ENCODE measurements around the gene NLGN2. TPM values are rescaled to one million over a fixed set of nuclear protein-coding genes. Genes with fewer than 3 reads are reported as not detected.

The NLGN2 gene
- total RNA-seq, 2 experiments from 2014 or later = 2.0 to 3.5 TPM

DNA sequence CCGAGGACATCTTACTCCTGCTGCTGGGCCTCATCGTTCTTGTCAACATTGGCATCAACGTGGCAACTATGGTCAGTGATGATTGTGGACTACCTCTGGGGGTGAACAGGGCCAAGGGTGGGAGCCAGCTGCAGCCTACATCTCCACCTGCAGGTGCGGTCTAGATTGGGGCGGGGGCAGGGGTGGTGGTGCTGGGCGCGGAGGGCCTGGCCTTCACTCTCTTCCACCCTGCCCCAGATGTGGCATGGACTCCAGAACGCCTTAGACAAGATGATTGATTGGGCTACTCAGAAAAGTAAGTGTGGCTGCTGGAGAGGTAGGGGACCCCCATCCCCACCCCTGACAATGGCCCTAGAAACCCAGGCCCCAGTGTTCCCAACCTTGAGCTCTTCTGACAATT is 18.1 kb downstream of the NLGN2 start:
- H3K9me3 Mint-ChIP-seq (ENCODE audit: low read depth) = no peaks in the 10 kb centered on the region
- DNase-seq = no peak
- H3K4me1 Mint-ChIP-seq = no peaks in the 10 kb centered on the region
- H3K4me3 Mint-ChIP-seq = no peak overlapping the region
- CTCF ChIA-PET = interaction anchor here (1.1 kb wide), 1 partner anchor 13 kb away, joined by 4 read pairs; no protein-coding TSS in a partner anchor
- H3K27me3 Mint-ChIP-seq = no peaks in the 10 kb centered on the region
- H3K36me3 Mint-ChIP-seq = no peaks in the 10 kb centered on the region
- no peak for ATAC-seq
- H3K27ac Mint-ChIP-seq = no peak overlapping the region

DNA sequence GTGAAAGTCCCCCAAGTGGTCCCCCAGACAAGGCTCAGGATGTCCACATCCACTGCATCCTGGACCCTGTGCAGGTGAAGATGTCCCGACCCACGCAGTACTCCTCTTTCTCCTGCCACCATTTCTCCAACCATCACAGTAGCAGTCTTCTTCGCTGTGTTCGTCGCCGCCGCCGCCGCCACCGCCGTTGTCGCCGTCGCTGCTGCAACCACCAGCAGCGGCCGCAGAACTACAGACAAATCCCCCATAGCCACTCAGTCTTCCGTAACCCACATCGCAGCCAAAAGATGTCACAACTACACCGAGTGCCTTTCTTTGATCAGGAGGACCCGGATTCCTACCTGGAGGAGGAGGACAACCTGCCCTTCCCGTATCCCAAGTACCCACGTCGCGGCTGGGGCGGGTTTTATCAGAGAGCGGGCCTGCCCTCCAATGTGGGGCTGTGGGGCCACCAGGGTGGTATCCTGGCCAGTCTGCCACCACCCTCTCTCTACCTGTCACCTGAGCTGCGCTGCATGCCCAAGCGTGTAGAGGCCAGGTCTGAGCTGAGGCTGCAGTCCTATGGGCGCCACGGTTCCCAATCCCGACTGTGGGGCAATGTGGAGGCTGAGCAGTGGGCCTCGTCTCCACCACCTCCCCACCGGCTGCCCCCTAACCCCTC is 18.7 kb downstream of the NLGN2 start:
- no peak overlapping the region for H3K27ac Mint-ChIP-seq
- DNase-seq (no peak), ATAC-seq (no peak)
- H3K4me3 Mint-ChIP-seq = no peak overlapping the region
- no peaks in the 10 kb centered on the region for H3K36me3 Mint-ChIP-seq
- no peaks in the 10 kb centered on the region for H3K27me3 Mint-ChIP-seq
- H3K9me3 Mint-ChIP-seq (ENCODE audit: low read depth) = no peaks in the 10 kb centered on the region
- CTCF ChIA-PET = interaction anchor here (1.1 kb wide), 1 partner anchor 13 kb away, joined by 4 read pairs; no protein-coding TSS in a partner anchor
- no peaks in the 10 kb centered on the region for H3K4me1 Mint-ChIP-seq

DNA sequence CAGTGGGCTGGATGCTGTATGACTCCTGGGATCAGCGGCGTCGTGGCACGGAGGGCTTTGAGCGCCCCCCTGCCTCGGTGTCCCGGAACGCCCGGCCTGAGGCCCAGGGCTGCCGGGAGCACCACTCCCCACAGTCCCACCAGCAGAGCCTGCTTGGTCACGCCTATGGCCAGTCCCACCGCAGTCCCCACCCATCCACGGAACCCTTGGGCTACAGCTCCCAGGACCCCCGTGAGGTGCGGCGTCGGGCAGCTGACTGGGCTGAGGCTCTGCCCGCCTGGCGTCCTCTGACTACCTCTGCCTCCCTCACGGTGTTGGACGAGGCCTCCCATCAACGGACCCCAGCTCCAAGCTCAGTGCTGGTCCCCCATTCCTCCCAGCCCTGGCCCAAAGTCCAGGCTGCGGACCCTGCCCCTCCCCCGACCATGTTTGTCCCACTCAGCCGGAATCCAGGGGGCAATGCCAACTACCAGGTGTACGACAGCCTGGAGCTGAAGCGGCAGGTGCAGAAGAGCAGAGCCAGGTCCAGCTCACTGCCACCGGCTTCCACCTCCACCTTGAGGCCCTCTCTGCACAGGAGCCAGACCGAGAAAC is 19.3 kb downstream of the NLGN2 start:
- DNase-seq (no peak), ATAC-seq (no peak)
- H3K4me3 Mint-ChIP-seq = no peak overlapping the region
- H3K9me3 Mint-ChIP-seq (ENCODE audit: low read depth) = no peaks in the 10 kb centered on the region
- no peaks in the 10 kb centered on the region for H3K36me3 Mint-ChIP-seq
- no peak overlapping the region for H3K27ac Mint-ChIP-seq
- H3K4me1 Mint-ChIP-seq = no peaks in the 10 kb centered on the region
- no peaks in the 10 kb centered on the region for H3K27me3 Mint-ChIP-seq
- CTCF ChIA-PET = interaction anchor here (0.9 kb wide), 1 partner anchor 9 kb away, joined by 3 read pairs; no protein-coding TSS in a partner anchor

DNA sequence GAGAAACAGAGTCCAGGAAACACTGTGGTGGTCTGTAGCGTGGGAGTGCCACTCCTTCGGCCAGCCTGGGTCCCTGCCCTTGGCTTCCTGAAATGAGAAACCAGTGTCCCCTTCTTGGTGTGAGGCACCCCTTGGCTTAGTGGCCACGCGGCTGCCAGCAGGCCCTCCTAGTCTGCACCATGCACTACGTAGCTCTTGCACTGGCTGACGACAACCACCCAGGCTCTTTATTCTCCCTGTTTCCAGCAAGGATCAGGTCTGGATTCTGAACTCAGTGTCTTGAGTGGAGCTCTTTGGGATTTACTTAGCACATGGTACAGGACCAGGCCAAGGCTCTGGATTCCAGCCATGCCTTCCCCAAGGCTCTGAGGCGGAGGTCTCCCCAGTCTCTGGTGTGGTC is 19.9 kb downstream of the NLGN2 start:
- Mint-ChIP-seq H3K9me3 (ENCODE audit: low read depth) (no peaks in the 10 kb centered on the region), H3K27ac (no peak overlapping the region), H3K27me3 (no peaks in the 10 kb centered on the region), H3K36me3 (no peaks in the 10 kb centered on the region), H3K4me1 (no peaks in the 10 kb centered on the region), H3K4me3 (no peak overlapping the region)
- ATAC-seq (no peak), DNase-seq (no peak)
- CTCF ChIA-PET = interaction anchor here (0.9 kb wide), 1 partner anchor 9 kb away, joined by 3 read pairs; no protein-coding TSS in a partner anchor

DNA sequence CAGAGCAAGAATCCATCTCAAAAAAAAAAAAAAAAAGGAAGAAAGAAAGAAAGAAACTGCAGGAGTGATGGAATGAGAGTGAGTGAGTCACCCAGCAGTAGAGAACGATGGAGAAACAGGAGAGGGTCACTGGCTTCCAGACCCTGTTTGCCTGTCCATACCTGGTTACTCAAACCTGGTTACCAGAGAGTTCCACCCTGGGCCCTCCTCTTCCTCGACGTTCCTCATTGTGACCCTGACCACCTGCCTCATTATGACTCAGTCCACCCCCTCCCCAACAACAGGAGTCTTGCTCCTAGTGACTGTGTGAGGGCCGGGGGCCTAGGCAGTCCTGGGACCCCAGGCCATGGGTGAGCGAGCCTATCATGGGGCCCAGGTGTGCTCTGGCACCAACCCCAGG is 20.9 kb downstream of the NLGN2 start, which contains the start of gene SPEM3:
TSS of gene SPEM3 (plus strand) at position 301 of the 400 bp plus-strand sequence. CDS start at position 347, 46 bp downstream.
- no peaks in the 10 kb centered on the region for H3K36me3 Mint-ChIP-seq
- no peaks in the 10 kb centered on the region for H3K4me1 Mint-ChIP-seq
- DNase-seq = no peak
- H3K27me3 Mint-ChIP-seq = no peaks in the 10 kb centered on the region
- CTCF ChIA-PET = no interaction called here
- no peaks in the 10 kb centered on the region for H3K9me3 Mint-ChIP-seq (ENCODE audit: low read depth)
- no peak for ATAC-seq
- no peak within 1 kb of the TSS for H3K4me3 Mint-ChIP-seq
- H3K27ac Mint-ChIP-seq = no peak within 1 kb of the TSS

DNA sequence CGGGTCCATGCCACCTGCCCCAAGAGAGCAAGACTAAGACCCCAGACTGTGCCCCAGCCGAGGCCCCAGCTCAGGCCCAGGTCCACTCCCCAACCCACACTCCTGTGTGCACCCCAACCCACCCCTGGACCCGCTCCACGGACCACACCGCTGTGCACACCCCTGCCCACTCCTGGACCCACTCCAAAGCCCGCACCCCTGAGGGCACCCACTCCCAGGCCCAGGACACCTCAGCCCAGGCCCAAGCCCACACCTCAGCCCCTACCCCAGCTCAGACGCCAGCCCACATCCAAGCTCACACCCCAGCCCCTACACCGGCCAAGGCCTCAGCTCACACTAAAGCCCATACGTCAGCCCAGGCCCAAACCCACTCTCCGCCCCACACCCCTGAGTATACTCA is 22.1 kb downstream of the NLGN2 start:
- H3K36me3 Mint-ChIP-seq = no peaks in the 10 kb centered on the region
- no peaks in the 10 kb centered on the region for H3K9me3 Mint-ChIP-seq (ENCODE audit: low read depth)
- H3K4me1 Mint-ChIP-seq = no peaks in the 10 kb centered on the region
- ATAC-seq = no peak
- H3K27ac Mint-ChIP-seq = no peak overlapping the region
- no peak overlapping the region for H3K4me3 Mint-ChIP-seq
- no peak for DNase-seq
- H3K27me3 Mint-ChIP-seq = no peaks in the 10 kb centered on the region
- CTCF ChIA-PET = no interaction called here

DNA sequence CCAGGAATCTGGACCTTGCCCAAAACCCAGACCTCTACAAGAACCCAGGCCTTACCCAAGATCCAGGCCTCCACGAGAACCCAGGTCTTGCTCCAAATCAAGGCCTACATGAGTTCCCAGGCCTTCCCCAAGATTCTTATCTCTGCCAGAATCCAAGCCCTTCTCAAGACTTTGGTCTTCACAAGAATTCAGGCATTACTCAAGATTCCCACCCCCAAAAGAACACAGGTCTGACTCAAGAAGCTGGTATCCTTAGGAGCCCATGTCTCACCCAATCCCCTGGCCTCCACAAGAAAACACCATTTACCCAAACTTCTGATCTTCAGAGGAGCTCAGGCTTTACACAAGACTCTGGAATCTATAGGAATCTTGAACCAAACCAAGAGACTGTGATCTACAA is 23.6 kb downstream of the NLGN2 start:
- ATAC-seq (no peak), DNase-seq (no peak)
- no peaks in the 10 kb centered on the region for H3K27me3 Mint-ChIP-seq
- H3K27ac Mint-ChIP-seq = no peak overlapping the region
- no peaks in the 10 kb centered on the region for H3K36me3 Mint-ChIP-seq
- H3K4me3 Mint-ChIP-seq = no peak overlapping the region
- no peaks in the 10 kb centered on the region for H3K9me3 Mint-ChIP-seq (ENCODE audit: low read depth)
- CTCF ChIA-PET = interaction anchor here (0.6 kb wide), 1 partner anchor 227 kb away, joined by 3 read pairs; no protein-coding TSS in a partner anchor
- peaks cover 11% of the 10 kb centered on the region for H3K4me1 Mint-ChIP-seq

DNA sequence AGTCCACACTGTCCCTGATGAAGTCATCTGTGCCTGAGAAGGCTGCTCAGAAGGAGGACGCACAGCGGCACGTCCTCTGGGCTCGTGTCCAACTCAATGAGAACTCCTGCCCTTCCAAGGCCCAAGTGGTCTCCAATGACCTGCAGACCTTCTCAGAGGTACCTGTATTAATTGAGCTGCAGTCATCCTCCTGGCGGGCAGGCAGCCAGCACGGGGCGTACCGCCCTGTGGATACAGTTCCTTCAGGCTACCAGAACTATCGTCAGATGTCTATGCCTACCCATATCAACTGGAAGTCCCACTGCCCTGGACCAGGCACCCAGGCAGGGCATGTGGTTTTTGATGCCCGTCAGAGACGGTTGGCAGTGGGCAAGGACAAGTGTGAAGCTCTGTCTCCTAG is 24.7 kb downstream of the NLGN2 start:
- Mint-ChIP-seq H3K27ac (no peak overlapping the region), H3K9me3 (ENCODE audit: low read depth) (no peaks in the 10 kb centered on the region), H3K4me1 (peaks cover 20% of the 10 kb centered on the region), H3K27me3 (no peaks in the 10 kb centered on the region), H3K36me3 (no peaks in the 10 kb centered on the region), H3K4me3 (no peak overlapping the region)
- ATAC-seq (no peak), DNase-seq (no peak)
- CTCF ChIA-PET = interaction anchor here (1.0 kb wide), 1 partner anchor 28 kb away, joined by 3 read pairs; the partner anchor contains the start of gene TMEM256

DNA sequence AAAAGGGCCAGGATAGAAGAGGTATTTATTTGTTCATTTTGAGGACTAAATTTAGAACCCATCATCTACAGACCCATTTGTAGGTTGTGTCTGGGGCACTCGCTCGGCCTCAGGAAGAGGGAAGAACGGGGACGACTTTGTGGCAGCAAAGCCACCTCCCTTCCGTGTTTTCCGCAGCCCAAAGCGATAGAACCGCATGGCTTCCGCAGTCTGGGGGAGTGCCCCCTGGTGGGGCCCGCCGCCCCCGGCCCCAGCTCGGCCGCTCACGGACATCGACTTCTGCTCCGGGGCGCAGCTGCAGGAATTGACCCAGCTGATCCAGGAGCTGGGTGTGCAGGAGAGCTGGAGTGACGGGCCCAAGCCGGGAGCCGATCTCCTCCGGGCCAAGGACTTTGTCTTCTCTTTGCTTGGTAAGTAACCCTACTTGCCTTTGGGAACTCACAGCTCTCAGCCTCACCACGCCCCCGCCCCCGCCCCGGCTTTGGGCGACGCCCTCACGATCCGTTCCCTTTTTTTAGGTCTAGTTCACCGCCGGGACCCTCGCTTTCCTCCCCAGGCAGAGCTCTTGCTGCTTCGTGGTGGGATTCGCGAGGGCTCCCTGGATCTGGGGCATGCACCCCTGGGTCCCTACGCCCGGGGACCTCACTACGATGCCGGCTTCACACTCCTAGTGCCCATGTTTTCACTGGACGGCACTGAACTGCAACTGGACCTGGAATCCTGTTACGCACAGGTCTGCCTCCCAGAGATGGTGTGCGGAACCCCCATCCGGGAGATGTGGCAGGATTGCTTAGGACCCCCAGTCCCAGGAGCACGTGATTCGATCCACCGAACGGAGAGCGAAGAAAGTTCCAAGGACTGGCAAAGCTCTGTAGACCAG is 28.3 kb downstream of the NLGN2 start:
- H3K27ac Mint-ChIP-seq = peak overlapping the region; percentile 97
- CTCF ChIA-PET = interaction anchor here (0.9 to 5.3 kb wide), 43 partner anchors 9 to 409 kb away, joined by 3 to 88 read pairs (median 6); partner anchors contain the start of genes ACAP1, CHRNB1, NEURL4 and NLGN2
- peak; percentile 38 for ATAC-seq
- H3K4me3 Mint-ChIP-seq = peak overlapping the region; percentile 86
- H3K4me1 Mint-ChIP-seq = peaks cover 48% of the 10 kb centered on the region
- H3K27me3 Mint-ChIP-seq = peaks cover 18% of the 10 kb centered on the region
- no peaks in the 10 kb centered on the region for H3K9me3 Mint-ChIP-seq (ENCODE audit: low read depth)
- peaks cover 11% of the 10 kb centered on the region for H3K36me3 Mint-ChIP-seq
- DNase-seq = peak; percentile 79

DNA sequence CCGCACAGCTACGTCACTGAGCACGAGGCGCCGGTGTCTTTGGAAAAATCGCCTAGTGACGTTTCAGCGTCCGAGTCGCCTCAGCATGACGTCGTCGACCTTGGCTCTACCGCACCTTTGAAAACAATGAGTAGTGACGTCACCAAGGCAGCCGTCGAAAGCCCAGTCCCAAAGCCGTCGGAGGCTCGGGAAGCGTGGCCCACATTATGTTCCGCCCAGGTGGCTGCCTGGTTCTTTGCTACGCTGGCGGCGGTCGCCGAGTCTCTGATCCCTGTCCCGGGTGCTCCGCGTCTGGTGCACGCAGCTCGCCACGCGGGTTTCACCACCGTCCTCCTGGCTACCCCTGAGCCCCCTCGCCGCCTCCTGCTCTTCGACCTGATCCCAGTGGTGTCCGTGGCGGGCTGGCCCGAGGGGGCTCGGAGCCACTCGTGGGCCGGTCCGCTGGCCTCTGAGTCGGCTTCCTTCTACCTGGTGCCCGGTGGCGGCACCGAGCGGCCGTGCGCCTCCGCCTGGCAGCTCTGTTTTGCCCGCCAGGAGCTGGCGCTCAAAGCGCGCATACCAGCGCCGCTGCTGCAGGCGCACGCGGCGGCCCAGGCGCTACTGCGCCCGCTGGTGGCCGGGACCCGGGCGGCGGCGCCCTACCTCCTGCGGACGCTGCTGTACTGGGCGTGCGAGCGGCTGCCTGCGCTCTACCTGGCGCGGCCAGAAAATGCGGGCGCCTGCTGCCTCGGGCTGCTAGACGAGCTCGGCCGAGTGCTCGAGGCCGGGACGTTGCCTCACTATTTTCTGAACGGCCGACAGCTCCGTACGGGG is 29.1 kb downstream of the NLGN2 start:
- DNase-seq (peak; percentile 87), ATAC-seq (peak; percentile 71)
- CTCF ChIA-PET = interaction anchor here (0.8 to 5.3 kb wide), 53 partner anchors 9 to 408 kb away, joined by 3 to 88 read pairs (median 5); partner anchors contain the start of genes ACAP1, CHRNB1, FXR2 and NEURL4
- Mint-ChIP-seq H3K27me3 (peaks cover 21% of the 10 kb centered on the region), H3K4me1 (peaks cover 48% of the 10 kb centered on the region), H3K27ac (peak overlapping the region; percentile 97), H3K36me3 (peaks cover 11% of the 10 kb centered on the region), H3K9me3 (ENCODE audit: low read depth) (no peaks in the 10 kb centered on the region), H3K4me3 (peak overlapping the region; percentile 86)

DNA sequence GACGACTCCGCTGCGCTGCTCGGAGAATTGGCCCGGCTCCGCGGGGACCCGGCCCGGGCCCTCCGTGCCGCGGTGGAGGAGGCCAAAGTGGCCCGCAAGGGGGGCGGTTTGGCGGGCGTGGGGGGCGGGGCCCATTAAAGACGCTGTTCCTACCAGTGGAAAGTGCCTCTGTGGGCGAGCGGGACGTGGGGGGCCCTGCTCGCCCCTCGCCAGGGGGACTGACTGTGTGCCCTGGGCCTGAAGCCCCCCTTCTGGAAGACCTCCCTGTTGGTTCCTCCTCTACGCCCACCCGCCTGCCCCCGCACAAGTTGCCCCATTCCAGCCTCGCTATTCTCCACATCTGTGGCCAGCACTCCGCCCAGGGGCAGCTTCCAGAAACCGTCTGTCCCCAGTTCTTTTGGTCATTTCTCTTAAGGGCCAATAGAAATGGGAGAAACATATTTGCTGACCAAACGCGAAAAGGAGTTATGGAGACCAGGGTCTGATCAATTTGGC is 29.8 kb downstream of the NLGN2 start:
- Mint-ChIP-seq H3K27me3 (peaks cover 26% of the 10 kb centered on the region), H3K27ac (peak overlapping the region; percentile 28), H3K4me1 (peaks cover 48% of the 10 kb centered on the region), H3K36me3 (peaks cover 11% of the 10 kb centered on the region), H3K9me3 (ENCODE audit: low read depth) (no peaks in the 10 kb centered on the region), H3K4me3 (peak overlapping the region; percentile 86)
- CTCF ChIA-PET = interaction anchor here (0.8 to 5.3 kb wide), 45 partner anchors 8 to 249 kb away, joined by 3 to 88 read pairs (median 6); partner anchors contain the start of genes ACAP1, CHRNB1, FXR2 and NEURL4
- no peak for ATAC-seq
- no peak for DNase-seq

DNA sequence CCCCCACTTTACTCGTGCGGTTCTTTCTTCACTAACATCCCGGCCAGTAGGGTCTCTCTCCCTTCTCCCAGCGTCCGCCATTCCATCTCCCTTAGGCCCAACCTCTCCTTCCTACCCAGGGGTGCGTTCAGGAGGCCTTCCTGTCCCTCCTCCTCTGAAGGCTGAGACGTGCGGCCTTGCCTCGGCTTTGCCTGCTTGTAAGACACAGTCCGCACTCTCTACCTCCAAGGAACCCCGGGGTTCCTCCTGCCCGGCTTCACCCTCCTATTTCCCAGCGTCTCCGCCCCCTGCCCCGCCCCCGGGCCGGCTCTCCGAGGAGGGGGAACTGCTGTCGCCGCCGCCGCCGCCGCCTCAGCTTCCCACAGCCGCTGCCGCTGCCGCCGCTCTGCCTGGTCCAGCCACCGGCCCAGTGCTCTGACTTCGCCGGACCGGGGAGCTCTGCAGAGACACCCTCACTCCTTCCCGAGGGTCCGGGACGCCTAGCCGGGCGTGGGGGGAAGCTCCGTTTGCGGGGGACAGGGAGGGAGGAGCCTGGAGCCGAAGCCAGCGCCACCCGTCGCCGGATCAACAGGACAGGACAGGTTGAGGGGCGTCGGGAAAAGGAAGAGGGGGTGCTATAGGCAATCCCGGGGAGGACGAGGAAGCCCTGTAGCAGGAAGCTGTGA is 30.4 kb downstream of the NLGN2 start:
- Mint-ChIP-seq H3K27ac (peak overlapping the region; percentile 28), H3K36me3 (peaks cover 11% of the 10 kb centered on the region), H3K4me3 (peak overlapping the region; percentile 64), H3K9me3 (ENCODE audit: low read depth) (no peaks in the 10 kb centered on the region), H3K4me1 (peaks cover 48% of the 10 kb centered on the region), H3K27me3 (peaks cover 28% of the 10 kb centered on the region)
- DNase-seq (peak; percentile 61), ATAC-seq (no peak)
- CTCF ChIA-PET = interaction anchor here (1.2 to 5.3 kb wide), 9 partner anchors 7 to 175 kb away, joined by 4 to 88 read pairs (median 32); partner anchors contain the start of genes CHRNB1, NEURL4, PLSCR3 and SENP3
